HCT116 (cell line): ENCODE results near the gene CENPP. TPM values are rescaled to one million over a fixed set of nuclear protein-coding genes. Genes with fewer than 3 reads are reported as not detected.

Experiments
- ATAC-seq: fragments of 200-7000 bp; cut with Tn5 transposase; 2 replicates; pipeline ENCODE4 v1.9.1; 2020; ENCODE audit warnings: mild to moderate bottlenecking, moderate library complexity
- BruUV-seq: library from RNA; stranded (reverse); fragments of 400-500 nt; replicated peaks from 2 replicates; lab custom pipeline; 2021; lab: Mats Ljungman, UMichigan
- CTCF ChIA-PET: fragments of 300-600 bp; sonication (Branson Sonifier 250); formaldehyde crosslinking; loops from one replicate; lab custom pipeline; 2021; ENCODE audit warnings: antibody characterized with exemption; lab: Charles Lee
- POLR2A ChIA-PET: fragments of 300-600, 350-600 bp; sonication (Branson Sonifier 250); formaldehyde crosslinking; loops from one replicate; lab custom pipeline; 2021; ENCODE audit warnings: antibody characterized with exemption; lab: Charles Lee
- RAD21 ChIA-PET, 2 experiments: fragments of 300-600 bp; sonication (Branson Sonifier 250); formaldehyde crosslinking; loops; one replicate each; lab custom pipeline; 2023; ENCODE audit warnings: low total read pairs in 2 of 2; ENCODE audit not compliant: uncharacterized antibody in 2 of 2, unreplicated experiment in 2 of 2, low non-redundant PET in 1 of 2; lab: Charles Lee
- DNase-seq: peaks from one replicate; pipeline ENCODE4 v3.0.0-alpha.2; 2010; ENCODE audit warnings: low read depth, low spot score
- H2AFZ ChIP-seq: fragments of 200-600 bp; shearing (Covaris generic), sonication (generic); 2 replicates; pipeline ENCODE4 v1.6.1; 2017; ENCODE audit warnings: low read depth, mixed run types, mixed read lengths, antibody characterized with exemption, low read length; ENCODE audit not compliant: poor library complexity, severe bottlenecking
- H3K27ac ChIP-seq: 2 replicates; pipeline ENCODE4 v1.5.1; 2012; ENCODE audit warnings: low read depth, low read length
- H3K27me3 ChIP-seq: fragments of 200-600 bp; sonication (generic); 2 replicates; pipeline ENCODE4 v1.6.1; 2016; ENCODE audit warnings: mixed run types, low read length, mixed read lengths; ENCODE audit not compliant: insufficient read depth
- H3K36me3 ChIP-seq, 2 experiments: fragments of 200-500 bp in 1 of 2; fragments of 200-600 bp in 1 of 2; sonication (Bioruptor generic) in 1 of 2; sonication (generic) in 1 of 2; 2 replicates each; pipeline versions ENCODE4 v1.5.1 to v1.6.1; 2014 to 2016; ENCODE audit warnings: low read length in 2 of 2, inconsistent platforms in 1 of 2, mixed read lengths in 1 of 2, mixed run types in 1 of 2; ENCODE audit not compliant: insufficient read depth in 2 of 2, control insufficient read depth in 1 of 2
- H3K4me1 ChIP-seq, 2 experiments: fragments of 200-600 bp in 1 of 2; sonication (generic) in 1 of 2; 2 replicates each; pipeline versions ENCODE4 v1.5.1 to v1.6.1; 2012 to 2017; ENCODE audit warnings: low read length in 2 of 2, inconsistent platforms in 1 of 2, mild to moderate bottlenecking in 1 of 2, mixed read lengths in 1 of 2, mixed run types in 1 of 2, moderate library complexity in 1 of 2; ENCODE audit not compliant: insufficient read depth in 2 of 2, control insufficient read depth in 1 of 2
- H3K4me2 ChIP-seq: fragments of 200-600 bp; sonication (generic); 2 replicates; pipeline ENCODE4 v1.6.1; 2017; ENCODE audit warnings: mixed run types, low read length, mixed read lengths
- H3K4me3 ChIP-seq, 2 experiments: fragments of 200-600 bp in 1 of 2; sonication (generic) in 1 of 2; replicated peaks in 1 of 2; 2 replicates each; pipeline ENCODE4 v1.5.1; 2011 to 2016; ENCODE audit warnings: low read length in 2 of 2, control low read depth in 1 of 2, low read depth in 1 of 2, mild to moderate bottlenecking in 1 of 2, mixed read lengths in 1 of 2, mixed run types in 1 of 2
- H3K79me2 ChIP-seq: fragments of 200-600 bp; sonication (generic); 2 replicates; pipeline ENCODE4 v1.6.1; 2017; ENCODE audit warnings: mild to moderate bottlenecking, mixed run types, low read length, moderate library complexity, mixed read lengths; ENCODE audit not compliant: insufficient read depth
- H3K9ac ChIP-seq: fragments of 200-600 bp; sonication (generic); 2 replicates; pipeline ENCODE4 v1.6.1; 2016; ENCODE audit warnings: low read length, mixed read lengths
- H3K9me2 ChIP-seq: fragments of 200-600 bp; sonication (generic), shearing (Covaris generic); 2 replicates; pipeline ENCODE4 v1.6.1; 2017; ENCODE audit warnings: mixed run types, mild to moderate bottlenecking, moderate library complexity; ENCODE audit not compliant: insufficient read depth
- H3K9me3 ChIP-seq, 2 experiments: fragments of 200-500 bp in 1 of 2; fragments of 200-600 bp in 1 of 2; sonication (Bioruptor generic) in 1 of 2; sonication (generic) in 1 of 2; 2 replicates each; pipeline ENCODE4 v1.6.1; 2014 to 2017; ENCODE audit warnings: low read length in 2 of 2, mixed read lengths in 2 of 2, inconsistent platforms in 1 of 2, low read depth in 1 of 2, mild to moderate bottlenecking in 1 of 2, mixed run types in 1 of 2, moderate library complexity in 1 of 2; ENCODE audit not compliant: control insufficient read depth in 1 of 2, insufficient read depth in 1 of 2
- H4K20me1 ChIP-seq: fragments of 200-600 bp; sonication (generic), shearing (Covaris generic); 2 replicates; pipeline ENCODE4 v1.6.1; 2017; ENCODE audit warnings: mixed run types, mild to moderate bottlenecking, moderate library complexity; ENCODE audit not compliant: insufficient read depth
- ATF3 ChIP-seq: IDR thresholded peaks from 2 replicates; pipeline ENCODE4 v1.6.1; 2012
- CBX3 ChIP-seq: IDR thresholded peaks from 2 replicates; pipeline ENCODE4 v1.6.1; 2012; ENCODE audit warnings: low read depth
- CEBPB ChIP-seq: IDR thresholded peaks from 2 replicates; pipeline ENCODE4 v1.6.1; 2012; ENCODE audit warnings: low read depth
- CTCF ChIP-seq, 3 experiments: fragments of 200-600 bp in 1 of 3; sonication (generic) in 1 of 3; IDR thresholded peaks in 2 of 3; conservative IDR thresholded peaks in 1 of 3; 2 replicates each; pipeline ENCODE4 v1.5.1; 2012 to 2017; ENCODE audit warnings: low read depth in 2 of 3, low read length in 2 of 3, antibody characterized with exemption in 1 of 3, borderline replicate concordance in 1 of 3, control low read depth in 1 of 3, mild to moderate bottlenecking in 1 of 3, mixed read lengths in 1 of 3, mixed run types in 1 of 3, moderate library complexity in 1 of 3; ENCODE audit not compliant: insufficient read depth in 1 of 3
- ELF1 ChIP-seq: IDR thresholded peaks from 2 replicates; pipeline ENCODE4 v1.6.1; 2012; ENCODE audit warnings: low read depth, borderline replicate concordance
- EZH2 ChIP-seq: fragments of 200-600 bp; sonication (generic); IDR thresholded peaks from 2 replicates; pipeline ENCODE4 v1.6.1; 2017; ENCODE audit warnings: antibody characterized with exemption, mixed run types
- POLR2A ChIP-seq: IDR thresholded peaks from 2 replicates; pipeline ENCODE4 v1.7.0; 2011; ENCODE audit warnings: borderline replicate concordance; ENCODE audit not compliant: insufficient read depth, insufficient read length; ENCODE audit errors: extremely low read depth
- POLR2AphosphoS5 ChIP-seq: IDR thresholded peaks from 2 replicates; pipeline ENCODE4 v1.6.1; 2011; ENCODE audit warnings: mild to moderate bottlenecking, low read depth, low read length, moderate library complexity
- RAD21 ChIP-seq: IDR thresholded peaks from 2 replicates; pipeline ENCODE4 v1.6.1; 2012; ENCODE audit warnings: low read depth, mild to moderate bottlenecking
- REST ChIP-seq: IDR thresholded peaks from 2 replicates; pipeline ENCODE4 v1.6.1; 2012; ENCODE audit warnings: low read depth
- TCF7L2 ChIP-seq: IDR thresholded peaks from 2 replicates; pipeline ENCODE4 v1.7.0; 2011; ENCODE audit warnings: borderline replicate concordance, inconsistent platforms; ENCODE audit not compliant: insufficient read depth, insufficient read length; ENCODE audit errors: extremely low read depth
- YY1 ChIP-seq: IDR thresholded peaks from 2 replicates; pipeline ENCODE4 v1.6.1; 2011; ENCODE audit warnings: low read length, low read depth, moderate library complexity, mild to moderate bottlenecking; ENCODE audit not compliant: insufficient replicate concordance; ENCODE audit errors: extremely low read depth
- ZNF274 ChIP-seq: fragments of 200-500 bp; sonication (Bioruptor generic); IDR thresholded peaks from 2 replicates; pipeline ENCODE4 v1.6.1; 2014; ENCODE audit warnings: mild to moderate bottlenecking, low read depth, low read length, inconsistent platforms
- intact Hi-C: fragments of 100-400 bp; cut with micrococcal nuclease; formaldehyde crosslinking; loops from 2 replicates; pipeline ENCODE4 v1.10.0; 2022
- total RNA-seq: library from RNA; stranded (reverse); gene quantifications from one replicate; pipeline ENCODE4 v1.2.1, GENCODE V29; 2021; ENCODE audit not compliant: unreplicated experiment

Gene CENPP
- total RNA-seq, 1 experiment from 2014 or later: 7.0 TPM

GRCh38 chr9:92637886-92638620, 312.3 kb downstream of the CENPP start:
- POLR2A ChIA-PET: no interaction called here
- CTCF ChIA-PET: no interaction called here
- Histone ChIP-seq H3K9me2 (no peaks in the 10 kb centered on the region), H3K27ac (no peak overlapping the region), H3K9ac (no peak overlapping the region), H3K9me3 (no peaks in the 10 kb centered on the region), H3K27me3 (no peaks in the 10 kb centered on the region), H3K79me2 (no peaks in the 10 kb centered on the region), H3K4me1 (no peaks in the 10 kb centered on the region), H4K20me1 (no peaks in the 10 kb centered on the region), H3K4me3 (no peak overlapping the region), H3K4me2 (no peak overlapping the region), H2AFZ (no peak overlapping the region), H3K36me3 (peaks cover 28 to 41% of the 10 kb centered on the region in 2 experiments; a peak in 3 of 4 replicates)
- BruUV-seq: no TSS peak
- no peak for TF ChIP-seq YY1
- no peak for TF ChIP-seq CEBPB
- no peak for TF ChIP-seq POLR2AphosphoS5
- intact Hi-C loops: no loop called here
- no peak for DNase-seq
- no peak for ATAC-seq
- RAD21 ChIA-PET: no interaction called here

- Histone ChIP-seq H3K9ac (no peak overlapping the region), H3K4me1 (no peaks in the 10 kb centered on the region), H3K27me3 (no peaks in the 10 kb centered on the region), H2AFZ (no peak overlapping the region), H3K4me3 (no peak overlapping the region), H4K20me1 (no peaks in the 10 kb centered on the region), H3K36me3 (peaks cover 23 to 45% of the 10 kb centered on the region in 2 experiments; a peak in 3 of 4 replicates), H3K27ac (no peak overlapping the region), H3K79me2 (no peaks in the 10 kb centered on the region), H3K9me3 (no peaks in the 10 kb centered on the region), H3K4me2 (no peak overlapping the region), H3K9me2 (no peaks in the 10 kb centered on the region)
- BruUV-seq: no TSS peak
- ChIA-PET POLR2A (no interaction called here), CTCF (no interaction called here), RAD21 (no interaction called here)
- DNase-seq (no peak), ATAC-seq (no peak)
- intact Hi-C loops: no loop called here
- TF ChIP-seq EZH2: no peak
- TF ChIP-seq YY1: no peak
- TF ChIP-seq CTCF (IDR thresholded peaks at IDR 0.05 in 2 of 3, conservative IDR thresholded peaks at IDR 0.05 in 1 of 3; ENCODE audit: borderline replicate concordance in 1 of 3, insufficient read depth in 1 of 3, low read depth in 2 of 3, low read length in 2 of 3): no peak
- TF ChIP-seq ATF3: no peak
- no peak for TF ChIP-seq TCF7L2
- TF ChIP-seq RAD21: no peak
- no peak for TF ChIP-seq POLR2AphosphoS5
- no peak for TF ChIP-seq ZNF274
- TF ChIP-seq POLR2A: no peak
- TF ChIP-seq REST: no peak
- TF ChIP-seq CBX3: no peak
- no peak for TF ChIP-seq ELF1
Measured at GRCh38 chr9:92638621-92639101, 312.9 kb downstream of the CENPP start.
